Tibial artery (tissue), 4 donors: ENCODE data around the gene GALNT16.
"Not testable (repeated sequence)": the region's sequence is repeated elsewhere in the genome, so short reads cannot be mapped to it uniquely, and the experiment has no call there.

Experiments used
- DNase-seq, 2 donors: peaks; one replicate each; pipeline ENCODE4 v3.0.0-alpha.2; 2019
- H3K27ac ChIP-seq, 2 donors: fragments of 200-600 bp; sonication (generic) in 1 of 2; 1 replicate in 1 of 2; 2 replicates in 1 of 2; pipeline ENCODE4 v1.5.1; 2018 to 2019; ENCODE audit warnings: mild to moderate bottlenecking in 1 of 2
- H3K27me3 ChIP-seq, 2 donors: fragments of 200-600 bp; sonication (generic) in 1 of 2; one replicate each; pipeline versions ENCODE4 v1.5.1 to v1.6.0; 2016 to 2019
- H3K36me3 ChIP-seq, 3 donors: fragments of 200-600 bp; sonication (generic) in 2 of 3; one replicate each; pipeline ENCODE4 v1.5.1; 2016 to 2019; ENCODE audit warnings: mild to moderate bottlenecking in 2 of 3
- H3K4me1 ChIP-seq, 4 donors: fragments of 200-600 bp; sonication (generic) in 2 of 4; 1 replicate in 3 of 4; 2 replicates in 1 of 4; pipeline ENCODE4 v1.5.1; 2016 to 2019
- H3K4me3 ChIP-seq, 2 donors: fragments of 200-600 bp; sonication (generic) in 1 of 2; 1 replicate in 1 of 2; 2 replicates in 1 of 2; pipeline ENCODE4 v1.5.1; 2018 to 2019; ENCODE audit warnings: mild to moderate bottlenecking in 2 of 2
- H3K9me3 ChIP-seq, 3 donors: fragments of 200-600 bp; sonication (generic) in 1 of 3; one replicate each; pipeline ENCODE4 v1.5.1; 2016 to 2019
- CTCF ChIP-seq, 2 experiments: fragments of 200-600 bp in 1 of 2; fragments of 450-650 bp in 1 of 2; IDR thresholded peaks; one replicate each; pipeline ENCODE4 v1.5.1; 2017 to 2019; ENCODE audit warnings: antibody characterized with exemption in 2 of 2, mild to moderate bottlenecking in 1 of 2, moderate library complexity in 1 of 2
- intact Hi-C: fragments of 100-400 bp; cut with DNase I; formaldehyde crosslinking; loops from one replicate; pipeline ENCODE4 v1.15.0; 2023; ENCODE audit warnings: low total_unique reads

Gene GALNT16

GRCh38 chr14:69269381-69269780, 9.4 kb downstream of the GALNT16 start:
- intact Hi-C loops = no loop called here
- TF ChIP-seq CTCF (IDR thresholded peaks at IDR 0.05) = no peak
- no peaks in the 10 kb centered on the region for H3K9me3 ChIP-seq
- H3K27me3 ChIP-seq = no peaks in the 10 kb centered on the region
- no peaks in the 10 kb centered on the region for H3K36me3 ChIP-seq
- peak overlapping the region in 1 of 2 donors; percentile 48 for H3K27ac ChIP-seq
- DNase-seq = no peak
- peaks cover 0 to 18% (median 2%) of the 10 kb centered on the region in 4 donors for H3K4me1 ChIP-seq
- no peak overlapping the region for H3K4me3 ChIP-seq

- TF ChIP-seq CTCF (IDR thresholded peaks at IDR 0.05) = no peak
Observed at GRCh38 chr14:69270097-69270496, 10.1 kb downstream of the GALNT16 start.

GRCh38 chr14:69270795-69271708, 11.1 kb downstream of the GALNT16 start:
- H3K4me1 ChIP-seq = peaks cover 0 to 18% (median 2%) of the 10 kb centered on the region in 4 donors
- H3K4me3 ChIP-seq = no peak overlapping the region
- intact Hi-C loops = no loop called here
- no peak overlapping the region for H3K27ac ChIP-seq
- no peaks in the 10 kb centered on the region for H3K9me3 ChIP-seq
- TF ChIP-seq CTCF (IDR thresholded peaks at IDR 0.05) = no peak
- peak in 1 of 2 donors; percentile 61 for DNase-seq
- H3K27me3 ChIP-seq = no peaks in the 10 kb centered on the region
- no peaks in the 10 kb centered on the region for H3K36me3 ChIP-seq

More at GRCh38 chr14:69270097-69270496, 10.1 kb downstream of the GALNT16 start:
- Histone ChIP-seq H3K27me3 (no peaks in the 10 kb centered on the region), H3K4me1 (peaks cover 0 to 18% (median 2%) of the 10 kb centered on the region in 4 donors), H3K36me3 (no peaks in the 10 kb centered on the region), H3K9me3 (no peaks in the 10 kb centered on the region), H3K27ac (no peak overlapping the region), H3K4me3 (no peak overlapping the region)
- DNase-seq = peak in 1 of 2 donors; percentile 57
- intact Hi-C loops = no loop called here

GRCh38 chr14:69274321-69274720, 14.4 kb downstream of the GALNT16 start:
- H3K27me3 ChIP-seq = no peaks in the 10 kb centered on the region
- no peak for TF ChIP-seq CTCF (IDR thresholded peaks at IDR 0.05)
- no peaks in the 10 kb centered on the region for H3K4me1 ChIP-seq
- H3K4me3 ChIP-seq = no peak overlapping the region
- H3K36me3 ChIP-seq = no peaks in the 10 kb centered on the region
- peak in 1 of 2 donors; percentile 7 for DNase-seq
- intact Hi-C loops = no loop called here
- H3K27ac ChIP-seq = no peak overlapping the region
- H3K9me3 ChIP-seq = no peaks in the 10 kb centered on the region

- no peak for DNase-seq
- intact Hi-C loops = no loop called here
- no peak overlapping the region for H3K27ac ChIP-seq
Observed at GRCh38 chr14:69275331-69275730, 15.4 kb downstream of the GALNT16 start.

GRCh38 chr14:69277356-69277755, 17.4 kb downstream of the GALNT16 start:
- intact Hi-C loops, H3K36me3 ChIP-seq, H3K4me3 ChIP-seq, H3K27me3 ChIP-seq, H3K9me3 ChIP-seq, H3K4me1 ChIP-seq, DNase-seq, H3K27ac ChIP-seq: not testable (repeated sequence)

More at GRCh38 chr14:69275331-69275730, 15.4 kb downstream of the GALNT16 start:
- Histone ChIP-seq H3K4me1 (no peaks in the 10 kb centered on the region), H3K27me3 (no peaks in the 10 kb centered on the region), H3K9me3 (no peaks in the 10 kb centered on the region), H3K36me3 (no peaks in the 10 kb centered on the region), H3K4me3 (no peak overlapping the region)
- no peak for TF ChIP-seq CTCF (IDR thresholded peaks at IDR 0.05)
